ENCODE measurements around the gene PSMC1. TPM values are rescaled to one million over a fixed set of nuclear protein-coding genes. Genes with fewer than 3 reads are reported as not detected.

PSMC1 gene
- polyA plus RNA-seq, 1 of the 3 experiments (the other 2 are of a cell fraction): 102 TPM

DNA sequence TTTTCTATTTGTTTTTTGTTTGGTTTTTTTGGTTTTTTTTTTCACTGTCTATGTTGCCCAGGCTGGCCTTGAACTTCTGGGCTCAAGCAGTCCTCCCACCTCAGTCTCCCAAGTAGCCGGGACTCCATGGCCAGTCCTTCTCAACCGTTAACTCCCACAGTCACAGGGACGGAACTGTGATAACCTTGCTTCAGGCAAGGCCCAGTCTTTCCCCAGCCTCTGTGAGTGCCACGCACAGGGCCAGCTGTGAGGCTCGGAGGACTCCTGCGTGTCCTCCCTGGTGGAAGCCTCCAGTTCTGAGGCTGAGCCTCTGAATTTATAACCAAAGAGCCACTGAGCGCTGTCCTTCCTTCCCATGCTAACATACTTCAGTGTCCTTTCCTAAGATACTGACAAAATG is 23.7 kb downstream of the PSMC1 start:
- 95% methylated on average over 7 of the region's 7 CpGs for WGBS (ENCODE audit: low lambda C conversion rate)
- POLR2A ChIA-PET: no interaction called here
- no peak overlapping the region for H3K27ac ChIP-seq (ENCODE audit: low read depth in 2 of 2, low read length in 1 of 2)

More for the DNA sequence above, 23.7 kb downstream of the PSMC1 start:
- Histone ChIP-seq H4K20me1 (ENCODE audit: insufficient read depth) (no peaks in the 10 kb centered on the region), H3K4me2 (no peak overlapping the region), H3K4me3 (ENCODE audit: low read depth in 2 of 2, low read length in 1 of 2) (no peak overlapping the region), H3F3A (replicated peaks; ENCODE audit: insufficient read depth) (peaks cover 17% of the 10 kb centered on the region), H3K9me3 (no peaks in the 10 kb centered on the region), H3K27me3 (ENCODE audit: insufficient read depth) (no peaks in the 10 kb centered on the region), H3K9ac (no peak overlapping the region), H3K9me2 (no peaks in the 10 kb centered on the region), H2AFZ (ENCODE audit: low read depth) (no peak overlapping the region), H3K4me1 (ENCODE audit: control insufficient read depth in 1 of 2, insufficient read depth in 2 of 2, low read depth in 1 of 2, low read length in 1 of 2) (peaks cover 0 to 19% of the 10 kb centered on the region in 2 experiments; a peak in 1 of 4 replicates), H3K79me2 (ENCODE audit: insufficient read depth) (no peaks in the 10 kb centered on the region), H3K36me3 (replicated peaks in 1 of 2; ENCODE audit: control insufficient read depth in 1 of 2, insufficient read depth in 2 of 2, low read length in 1 of 2) (peaks cover 6 to 15% of the 10 kb centered on the region in 2 experiments)
- CTCF ChIA-PET: no interaction called here
- TF ChIP-seq RXRA (IDR thresholded peaks at IDR 0.05; ENCODE audit: borderline replicate concordance, low read depth) (no peak), TEAD4 (IDR thresholded peaks at IDR 0.05; ENCODE audit: borderline replicate concordance, insufficient read depth) (no peak), TCF12 (IDR thresholded peaks at IDR 0.05) (no peak), CHD2 (IDR thresholded peaks at IDR 0.05; ENCODE audit: low read length, partially characterized antibody) (no peak), EP300 (IDR thresholded peaks at IDR 0.05; ENCODE audit: borderline replicate concordance in 1 of 2, low read depth in 1 of 2, low read length in 1 of 2) (no peak), ELF1 (IDR thresholded peaks at IDR 0.05) (no peak), YY1 (IDR thresholded peaks at IDR 0.05; ENCODE audit: low read depth) (no peak), JUND (IDR thresholded peaks at IDR 0.05) (no peak)
- TF ChIP-seq, protein P1, sequence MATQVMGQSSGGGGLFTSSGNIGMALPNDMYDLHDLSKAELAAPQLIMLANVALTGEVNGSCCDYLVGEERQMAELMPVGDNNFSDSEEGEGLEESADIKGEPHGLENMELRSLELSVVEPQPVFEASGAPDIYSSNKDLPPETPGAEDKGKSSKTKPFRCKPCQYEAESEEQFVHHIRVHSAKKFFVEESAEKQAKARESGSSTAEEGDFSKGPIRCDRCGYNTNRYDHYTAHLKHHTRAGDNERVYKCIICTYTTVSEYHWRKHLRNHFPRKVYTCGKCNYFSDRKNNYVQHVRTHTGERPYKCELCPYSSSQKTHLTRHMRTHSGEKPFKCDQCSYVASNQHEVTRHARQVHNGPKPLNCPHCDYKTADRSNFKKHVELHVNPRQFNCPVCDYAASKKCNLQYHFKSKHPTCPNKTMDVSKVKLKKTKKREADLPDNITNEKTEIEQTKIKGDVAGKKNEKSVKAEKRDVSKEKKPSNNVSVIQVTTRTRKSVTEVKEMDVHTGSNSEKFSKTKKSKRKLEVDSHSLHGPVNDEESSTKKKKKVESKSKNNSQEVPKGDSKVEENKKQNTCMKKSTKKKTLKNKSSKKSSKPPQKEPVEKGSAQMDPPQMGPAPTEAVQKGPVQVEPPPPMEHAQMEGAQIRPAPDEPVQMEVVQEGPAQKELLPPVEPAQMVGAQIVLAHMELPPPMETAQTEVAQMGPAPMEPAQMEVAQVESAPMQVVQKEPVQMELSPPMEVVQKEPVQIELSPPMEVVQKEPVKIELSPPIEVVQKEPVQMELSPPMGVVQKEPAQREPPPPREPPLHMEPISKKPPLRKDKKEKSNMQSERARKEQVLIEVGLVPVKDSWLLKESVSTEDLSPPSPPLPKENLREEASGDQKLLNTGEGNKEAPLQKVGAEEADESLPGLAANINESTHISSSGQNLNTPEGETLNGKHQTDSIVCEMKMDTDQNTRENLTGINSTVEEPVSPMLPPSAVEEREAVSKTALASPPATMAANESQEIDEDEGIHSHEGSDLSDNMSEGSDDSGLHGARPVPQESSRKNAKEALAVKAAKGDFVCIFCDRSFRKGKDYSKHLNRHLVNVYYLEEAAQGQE (IDR thresholded peaks at IDR 0.05; ENCODE audit: low read depth, low read length): no peak
- TF ChIP-seq, protein P2, sequence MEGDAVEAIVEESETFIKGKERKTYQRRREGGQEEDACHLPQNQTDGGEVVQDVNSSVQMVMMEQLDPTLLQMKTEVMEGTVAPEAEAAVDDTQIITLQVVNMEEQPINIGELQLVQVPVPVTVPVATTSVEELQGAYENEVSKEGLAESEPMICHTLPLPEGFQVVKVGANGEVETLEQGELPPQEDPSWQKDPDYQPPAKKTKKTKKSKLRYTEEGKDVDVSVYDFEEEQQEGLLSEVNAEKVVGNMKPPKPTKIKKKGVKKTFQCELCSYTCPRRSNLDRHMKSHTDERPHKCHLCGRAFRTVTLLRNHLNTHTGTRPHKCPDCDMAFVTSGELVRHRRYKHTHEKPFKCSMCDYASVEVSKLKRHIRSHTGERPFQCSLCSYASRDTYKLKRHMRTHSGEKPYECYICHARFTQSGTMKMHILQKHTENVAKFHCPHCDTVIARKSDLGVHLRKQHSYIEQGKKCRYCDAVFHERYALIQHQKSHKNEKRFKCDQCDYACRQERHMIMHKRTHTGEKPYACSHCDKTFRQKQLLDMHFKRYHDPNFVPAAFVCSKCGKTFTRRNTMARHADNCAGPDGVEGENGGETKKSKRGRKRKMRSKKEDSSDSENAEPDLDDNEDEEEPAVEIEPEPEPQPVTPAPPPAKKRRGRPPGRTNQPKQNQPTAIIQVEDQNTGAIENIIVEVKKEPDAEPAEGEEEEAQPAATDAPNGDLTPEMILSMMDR (IDR thresholded peaks at IDR 0.05): no peak
- TF ChIP-seq, protein P3, sequence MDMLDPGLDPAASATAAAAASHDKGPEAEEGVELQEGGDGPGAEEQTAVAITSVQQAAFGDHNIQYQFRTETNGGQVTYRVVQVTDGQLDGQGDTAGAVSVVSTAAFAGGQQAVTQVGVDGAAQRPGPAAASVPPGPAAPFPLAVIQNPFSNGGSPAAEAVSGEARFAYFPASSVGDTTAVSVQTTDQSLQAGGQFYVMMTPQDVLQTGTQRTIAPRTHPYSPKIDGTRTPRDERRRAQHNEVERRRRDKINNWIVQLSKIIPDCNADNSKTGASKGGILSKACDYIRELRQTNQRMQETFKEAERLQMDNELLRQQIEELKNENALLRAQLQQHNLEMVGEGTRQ (IDR thresholded peaks at IDR 0.05; ENCODE audit: borderline replicate concordance, low read depth, low read length): no peak
- DNase-seq: no peak
